ENCODE results near the gene FXYD5. TPM values are rescaled to one million over a fixed set of nuclear protein-coding genes. Genes with fewer than 3 reads are reported as not detected.

Gene FXYD5
- total RNA-seq, 4 donors from 2014 or later = 6.0 to 67.7 (median 22.2) TPM

DNA sequence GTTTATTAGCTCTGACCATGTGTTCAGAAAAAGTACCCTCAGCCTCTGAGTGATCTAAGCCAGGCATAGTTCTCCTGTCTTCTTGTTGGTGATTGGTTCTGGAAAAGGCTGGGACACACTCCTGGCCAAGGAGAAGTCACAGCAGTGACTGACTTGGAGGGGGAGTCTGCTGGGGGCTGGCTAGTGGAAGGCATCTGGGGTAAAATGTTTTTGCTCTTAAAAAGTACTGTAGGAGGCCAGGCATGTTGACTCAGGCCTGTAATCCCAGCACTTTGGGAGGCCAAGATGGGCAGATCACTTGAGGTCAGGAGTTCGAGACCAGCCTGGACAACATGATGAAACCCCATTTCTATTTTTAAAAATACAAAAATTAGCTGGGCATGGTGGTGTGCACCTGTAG, 52.3 kb downstream of the FXYD5 start:
- no peaks in the 10 kb centered on the region for H3K27me3 ChIP-seq
- no peaks in the 10 kb centered on the region for H3K9me3 ChIP-seq
- H3K4me1 ChIP-seq = peaks cover 0 to 31% (median 14%) of the 10 kb centered on the region in 4 donors
- H3K4me3 ChIP-seq = no peak overlapping the region
- TF ChIP-seq, protein P1, sequence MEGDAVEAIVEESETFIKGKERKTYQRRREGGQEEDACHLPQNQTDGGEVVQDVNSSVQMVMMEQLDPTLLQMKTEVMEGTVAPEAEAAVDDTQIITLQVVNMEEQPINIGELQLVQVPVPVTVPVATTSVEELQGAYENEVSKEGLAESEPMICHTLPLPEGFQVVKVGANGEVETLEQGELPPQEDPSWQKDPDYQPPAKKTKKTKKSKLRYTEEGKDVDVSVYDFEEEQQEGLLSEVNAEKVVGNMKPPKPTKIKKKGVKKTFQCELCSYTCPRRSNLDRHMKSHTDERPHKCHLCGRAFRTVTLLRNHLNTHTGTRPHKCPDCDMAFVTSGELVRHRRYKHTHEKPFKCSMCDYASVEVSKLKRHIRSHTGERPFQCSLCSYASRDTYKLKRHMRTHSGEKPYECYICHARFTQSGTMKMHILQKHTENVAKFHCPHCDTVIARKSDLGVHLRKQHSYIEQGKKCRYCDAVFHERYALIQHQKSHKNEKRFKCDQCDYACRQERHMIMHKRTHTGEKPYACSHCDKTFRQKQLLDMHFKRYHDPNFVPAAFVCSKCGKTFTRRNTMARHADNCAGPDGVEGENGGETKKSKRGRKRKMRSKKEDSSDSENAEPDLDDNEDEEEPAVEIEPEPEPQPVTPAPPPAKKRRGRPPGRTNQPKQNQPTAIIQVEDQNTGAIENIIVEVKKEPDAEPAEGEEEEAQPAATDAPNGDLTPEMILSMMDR (IDR thresholded peaks at IDR 0.05) = no peak
- TF ChIP-seq POLR2A (IDR thresholded peaks at IDR 0.05) = no peak
- H3K36me3 ChIP-seq = no peaks in the 10 kb centered on the region
- no peak for DNase-seq
- peak overlapping the region; percentile 42 to 87 (median 78) for H3K27ac ChIP-seq

DNA sequence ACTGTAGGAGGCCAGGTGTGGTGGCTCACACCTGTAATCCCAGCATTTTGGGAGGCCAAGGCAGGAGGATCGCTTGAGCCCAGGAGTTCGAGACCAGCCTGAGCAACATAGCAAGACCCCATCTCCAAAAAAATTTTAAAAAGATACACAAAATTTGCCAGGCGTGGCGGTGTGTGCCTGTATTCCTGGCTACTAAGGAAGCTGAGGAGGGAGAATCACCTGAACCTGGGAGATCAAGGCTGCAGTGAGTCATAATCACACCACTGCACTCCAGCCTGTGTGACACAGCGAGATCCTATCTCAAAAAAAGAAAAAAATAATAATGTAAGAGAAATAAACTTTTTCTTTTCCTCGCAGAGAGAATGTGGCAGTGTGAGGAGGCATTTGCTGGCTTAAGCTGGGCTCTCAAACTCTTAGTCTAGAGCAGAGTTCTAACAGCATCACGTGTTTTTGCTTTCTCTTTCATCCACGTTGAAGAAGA, 52.9 kb downstream of the FXYD5 start:
- DNase-seq = no peak

GRCh38 chr19:35208121-35208520, 53.6 kb downstream of the FXYD5 start:
- no peak for DNase-seq
- H3K27me3 ChIP-seq = no peaks in the 10 kb centered on the region
- TF ChIP-seq POLR2A (IDR thresholded peaks at IDR 0.05) = no peak
- TF ChIP-seq, protein P1 (IDR thresholded peaks at IDR 0.05) = no peak
- peak overlapping the region in 2 of 4 donors; percentile 84 to 87 for H3K27ac ChIP-seq
- no peak overlapping the region for H3K4me3 ChIP-seq
- H3K9me3 ChIP-seq = no peaks in the 10 kb centered on the region
- H3K36me3 ChIP-seq = no peaks in the 10 kb centered on the region
- peaks cover 3 to 43% (median 20%) of the 10 kb centered on the region in 4 donors for H3K4me1 ChIP-seq

More for the DNA sequence above, 52.9 kb downstream of the FXYD5 start:
- Histone ChIP-seq H3K4me1 (peaks cover 0 to 37% (median 17%) of the 10 kb centered on the region in 4 donors), H3K4me3 (no peak overlapping the region), H3K27ac (peak overlapping the region in 2 of 4 donors; percentile 84 to 87), H3K9me3 (no peaks in the 10 kb centered on the region), H3K36me3 (no peaks in the 10 kb centered on the region), H3K27me3 (no peaks in the 10 kb centered on the region)
- TF ChIP-seq POLR2A (IDR thresholded peaks at IDR 0.05) = no peak
- TF ChIP-seq, protein P1 (IDR thresholded peaks at IDR 0.05) = no peak

DNA sequence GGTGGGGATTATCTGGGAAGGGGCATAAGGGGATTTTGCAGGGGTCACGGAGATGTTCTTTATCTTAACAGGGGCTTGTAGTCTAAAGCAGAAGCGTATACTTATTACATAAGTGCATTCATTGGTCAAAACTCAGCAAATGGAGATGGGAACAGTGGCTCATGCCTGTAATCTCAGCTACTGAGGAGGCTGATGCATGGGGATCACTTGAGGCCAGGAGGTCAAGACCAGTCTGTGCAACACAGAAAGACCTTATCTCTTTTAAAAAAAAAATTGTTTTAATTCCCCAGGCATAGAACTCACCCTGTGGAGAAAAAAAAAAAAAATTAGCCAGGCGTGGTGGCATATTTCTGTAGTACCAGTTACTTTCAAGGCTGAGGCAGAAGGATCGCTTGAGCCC, 55.1 kb downstream of the FXYD5 start:
- TF ChIP-seq POLR2A (IDR thresholded peaks at IDR 0.05) = no peak
- TF ChIP-seq, protein P1 (IDR thresholded peaks at IDR 0.05) = no peak
- no peak for DNase-seq
- H3K4me3 ChIP-seq = no peak overlapping the region
- H3K4me1 ChIP-seq = peaks cover 3 to 53% (median 30%) of the 10 kb centered on the region in 4 donors
- no peaks in the 10 kb centered on the region for H3K27me3 ChIP-seq
- H3K27ac ChIP-seq = peak overlapping the region in 2 of 4 donors; percentile 79 to 80
- H3K36me3 ChIP-seq = no peaks in the 10 kb centered on the region
- H3K9me3 ChIP-seq = no peaks in the 10 kb centered on the region

GRCh38 chr19:35211545-35212230, 57.2 kb downstream of the FXYD5 start:
- Histone ChIP-seq H3K27ac (peak overlapping the region; percentile 61 to 80 (median 76)), H3K4me1 (peaks cover 3 to 40% (median 27%) of the 10 kb centered on the region in 4 donors), H3K36me3 (no peaks in the 10 kb centered on the region), H3K27me3 (no peaks in the 10 kb centered on the region), H3K9me3 (no peaks in the 10 kb centered on the region), H3K4me3 (no peak overlapping the region)
- no peak for TF ChIP-seq POLR2A (IDR thresholded peaks at IDR 0.05)
- TF ChIP-seq, protein P1 (IDR thresholded peaks at IDR 0.05) = no peak
- DNase-seq = peak in 2 of 3 donors; percentile 83 to 93

Data from Peyer's patch (tissue), 4 donors.